SKM-1 (cell line): ENCODE data around the gene CCDC106.

Experiments
- DNase-seq: peaks from one replicate; lab custom pipeline; 2025; ENCODE audit not compliant: unreplicated experiment; lab: John Stamatoyannopoulos, UW

The CCDC106 gene

GRCh38 chr19:55694656-55695491 lies 46.9 kb downstream of the CCDC106 start:
- no peak for DNase-seq

GRCh38 chr19:55695511-55696290 lies 47.7 kb downstream of the CCDC106 start:
- DNase-seq = no peak

GRCh38 chr19:55696301-55697068 lies 48.5 kb downstream of the CCDC106 start:
- DNase-seq = no peak

DNA sequence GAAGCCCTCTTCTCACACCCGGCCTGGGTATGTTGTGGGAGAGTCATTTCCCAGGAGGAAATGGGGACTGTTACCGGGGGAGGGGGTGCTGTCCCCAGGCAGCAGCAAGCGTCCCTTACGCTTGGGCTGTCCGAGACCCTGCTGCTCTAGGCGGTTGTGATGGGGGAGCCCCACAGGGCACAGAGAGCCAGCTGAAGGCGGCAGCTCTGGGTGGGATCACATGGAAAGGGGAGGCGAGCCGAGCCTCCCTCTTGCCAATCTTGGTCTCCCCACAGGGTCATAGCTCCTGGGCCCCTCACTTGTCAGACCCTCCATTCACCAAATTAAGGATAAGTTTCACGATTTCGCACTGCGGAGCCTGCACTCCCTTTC lies 49.0 kb downstream of the CCDC106 start:
- DNase-seq = no peak

- no peak for DNase-seq
These were observed 49.7 kb downstream of the CCDC106 start for GRCh38 chr19:55697698-55698097.

DNA sequence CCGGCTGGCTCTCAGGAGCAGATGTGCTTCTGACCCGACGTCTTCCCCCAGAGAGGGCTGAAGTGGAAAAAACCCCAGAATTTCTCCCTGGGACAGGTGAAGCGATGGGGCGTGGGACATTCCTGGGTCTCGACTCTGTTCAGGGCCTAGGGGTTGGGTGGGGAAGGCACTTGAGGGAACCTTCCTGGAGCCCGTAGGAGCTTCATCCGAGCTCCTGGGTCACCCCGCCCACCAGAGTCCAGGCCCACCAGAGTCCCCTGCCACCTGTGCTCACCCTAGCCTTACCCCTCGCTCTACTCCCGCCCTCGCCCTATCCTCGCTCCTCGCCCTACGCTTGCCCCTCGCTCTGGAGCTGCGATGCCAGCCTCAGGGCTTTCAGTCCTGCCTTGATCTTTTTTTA lies 50.2 kb downstream of the CCDC106 start:
- no peak for DNase-seq

- DNase-seq = no peak
These were observed 51.2 kb downstream of the CCDC106 start for GRCh38 chr19:55699221-55699620.

DNA sequence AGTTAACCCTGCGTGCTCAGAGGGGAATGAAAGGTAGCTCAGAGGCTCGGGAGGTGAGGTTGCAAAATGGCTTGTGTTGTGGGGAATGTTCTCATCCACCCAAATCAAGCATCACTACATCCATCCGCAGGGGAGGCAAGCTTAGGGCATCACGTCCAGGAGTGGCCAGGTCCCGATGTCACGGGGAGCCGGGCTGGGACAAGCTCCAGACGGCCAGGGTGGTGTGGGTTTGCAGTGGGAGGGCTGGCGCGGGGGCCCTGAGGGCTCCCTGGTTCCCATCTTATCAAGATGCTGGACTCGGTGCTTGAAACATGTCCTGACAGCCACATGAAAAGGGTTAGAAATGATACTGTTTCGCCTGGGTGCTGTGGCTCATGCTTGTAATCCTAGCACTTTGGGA lies 52.8 kb downstream of the CCDC106 start:
- no peak for DNase-seq

DNA sequence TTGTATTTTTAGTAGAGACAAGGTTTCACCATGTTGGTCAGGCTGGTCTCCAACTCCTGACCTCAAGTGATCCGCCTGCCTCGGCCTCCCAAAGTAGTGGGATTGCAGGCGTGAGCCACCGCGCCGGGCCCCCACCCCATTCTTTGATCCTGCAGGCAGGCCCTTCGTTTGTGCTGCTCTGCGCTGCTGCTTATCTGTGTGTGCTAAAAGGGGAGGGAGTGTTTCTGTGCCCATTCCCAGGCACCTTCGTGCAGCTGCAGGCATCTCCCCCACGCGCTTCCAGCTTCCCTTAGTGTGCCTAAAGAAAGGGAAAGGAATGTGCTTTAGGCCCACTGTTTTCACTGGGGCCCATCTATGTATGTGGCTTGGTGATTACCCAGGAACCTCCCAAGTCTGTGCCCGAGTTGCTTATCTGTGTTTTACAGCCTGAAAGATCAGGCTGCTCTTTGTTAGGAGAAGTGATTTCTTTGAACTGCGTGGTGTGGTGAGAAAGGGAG lies 54.2 kb downstream of the CCDC106 start:
- DNase-seq = no peak
